Measurements from ENCODE around the gene C11orf24.
A peak's percentile ranks its signal among the peaks of the same experiment; 100 is the strongest.

The C11orf24 gene

GRCh38 chr11:68282861-68283230, 11.1 kb upstream of the C11orf24 start:
- Histone ChIP-seq H3K27ac (ENCODE audit: low read length) (no peak overlapping the region), H3K79me2 (ENCODE audit: low read length) (no peaks in the 10 kb centered on the region), H4K20me1 (ENCODE audit: insufficient read depth, low read length) (no peaks in the 10 kb centered on the region), H2AFZ (ENCODE audit: low read length) (no peak overlapping the region), H3K9me3 (replicated peaks; ENCODE audit: insufficient read depth, low read length) (no peaks in the 10 kb centered on the region), H3K4me3 (ENCODE audit: low read length) (no peak overlapping the region), H3K9ac (ENCODE audit: low read length) (no peak overlapping the region), H3K4me2 (ENCODE audit: low read depth, low read length) (no peak overlapping the region), H3F3A (ENCODE audit: insufficient read depth, low read length) (peaks cover 9% of the 10 kb centered on the region; the same call in 1 of the 2 replicates), H3K36me3 (replicated peaks; ENCODE audit: insufficient read depth, low read length) (no peaks in the 10 kb centered on the region), H3K9me2 (replicated peaks; ENCODE audit: insufficient read depth, low read length) (no peaks in the 10 kb centered on the region), H3K27me3 (replicated peaks; ENCODE audit: insufficient read depth, low read length) (no peaks in the 10 kb centered on the region), H3K4me1 (ENCODE audit: low read length) (peaks cover 6% of the 10 kb centered on the region)
- TF ChIP-seq EZH2 (optimal IDR thresholded peaks at IDR 0.05; ENCODE audit: low read depth, low read length) (no peak), EZH2phosphoT487 (IDR thresholded peaks at IDR 0.05; ENCODE audit: low read length) (no peak), CTCF (IDR thresholded peaks at IDR 0.05; ENCODE audit: low read length) (no peak)
- DNase-seq, result no peak

GRCh38 chr11:68282141-68282860, 10.5 kb upstream of the C11orf24 start:
- Histone ChIP-seq H3K27me3 (replicated peaks; ENCODE audit: insufficient read depth, low read length) (no peaks in the 10 kb centered on the region), H3K4me3 (ENCODE audit: low read length) (peak overlapping the region; percentile 0; the same call in 1 of the 2 replicates), H2AFZ (ENCODE audit: low read length) (peak overlapping the region; percentile 61), H3K9ac (ENCODE audit: low read length) (no peak overlapping the region; the same call in 1 of the 2 replicates), H3K9me3 (replicated peaks; ENCODE audit: insufficient read depth, low read length) (no peaks in the 10 kb centered on the region), H3K4me2 (ENCODE audit: low read depth, low read length) (peak overlapping the region; percentile 51), H3K27ac (ENCODE audit: low read length) (peak overlapping the region; percentile 30; the same call in 1 of the 2 replicates), H3K79me2 (ENCODE audit: low read length) (no peaks in the 10 kb centered on the region), H4K20me1 (ENCODE audit: insufficient read depth, low read length) (no peaks in the 10 kb centered on the region), H3K4me1 (ENCODE audit: low read length) (peaks cover 6% of the 10 kb centered on the region), H3K9me2 (replicated peaks; ENCODE audit: insufficient read depth, low read length) (no peaks in the 10 kb centered on the region), H3F3A (ENCODE audit: insufficient read depth, low read length) (peaks cover 9% of the 10 kb centered on the region; the same call in 1 of the 2 replicates), H3K36me3 (replicated peaks; ENCODE audit: insufficient read depth, low read length) (no peaks in the 10 kb centered on the region)
- no peak for TF ChIP-seq CTCF (IDR thresholded peaks at IDR 0.05; ENCODE audit: low read length)
- no peak for TF ChIP-seq EZH2 (optimal IDR thresholded peaks at IDR 0.05; ENCODE audit: low read depth, low read length)
- no peak for TF ChIP-seq EZH2phosphoT487 (IDR thresholded peaks at IDR 0.05; ENCODE audit: low read length)
- DNase-seq, result peak; percentile 76

- Histone ChIP-seq H3K79me2 (ENCODE audit: low read length) (no peaks in the 10 kb centered on the region), H3K4me2 (ENCODE audit: low read depth, low read length) (no peak overlapping the region), H3K9me2 (replicated peaks; ENCODE audit: insufficient read depth, low read length) (no peaks in the 10 kb centered on the region), H3K9ac (ENCODE audit: low read length) (no peak overlapping the region), H3K9me3 (replicated peaks; ENCODE audit: insufficient read depth, low read length) (no peaks in the 10 kb centered on the region), H3K27ac (ENCODE audit: low read length) (no peak overlapping the region), H3K27me3 (replicated peaks; ENCODE audit: insufficient read depth, low read length) (no peaks in the 10 kb centered on the region), H4K20me1 (ENCODE audit: insufficient read depth, low read length) (no peaks in the 10 kb centered on the region), H3K4me3 (ENCODE audit: low read length) (no peak overlapping the region), H3K4me1 (ENCODE audit: low read length) (peaks cover 6% of the 10 kb centered on the region), H3F3A (ENCODE audit: insufficient read depth, low read length) (peaks cover 9% of the 10 kb centered on the region; the same call in 1 of the 2 replicates), H3K36me3 (replicated peaks; ENCODE audit: insufficient read depth, low read length) (no peaks in the 10 kb centered on the region), H2AFZ (ENCODE audit: low read length) (no peak overlapping the region)
- DNase-seq, result no peak
- TF ChIP-seq EZH2 (optimal IDR thresholded peaks at IDR 0.05; ENCODE audit: low read depth, low read length), result no peak
- no peak for TF ChIP-seq CTCF (IDR thresholded peaks at IDR 0.05; ENCODE audit: low read length)
- TF ChIP-seq EZH2phosphoT487 (IDR thresholded peaks at IDR 0.05; ENCODE audit: low read length), result no peak
Observed at GRCh38 chr11:68279676-68280075, 7.9 kb upstream of the C11orf24 start.
